ENCODE measurements around the gene OR52B6. TPM values are rescaled to one million over a fixed set of nuclear protein-coding genes. Genes with fewer than 3 reads are reported as not detected.

Gene OR52B6
- total and polyA plus RNA-seq, 4 experiments from 2014 or later: not detected

- no peak overlapping the region for H3K4me3 ChIP-seq (ENCODE audit: low read length in 2 of 2)
- no peak overlapping the region for H3K4me3 Mint-ChIP-seq
- no peaks in the 10 kb centered on the region for H3K27me3 ChIP-seq (ENCODE audit: insufficient read depth, low read length)
- no peak for DNase-seq
- intact Hi-C loops (cut with micrococcal nuclease): loop anchor here (10.0 kb wide), 1 partner anchor 286 kb away; the partner anchor contains the start of gene OR52E5
- no peaks in the 10 kb centered on the region for H3K9me3 ChIP-seq (ENCODE audit: control insufficient read depth in 1 of 2, low read length in 2 of 2)
- ChIA-PET CTCF (ENCODE audit: partially characterized antibody) (no interaction called here), POLR2A (ENCODE audit: partially characterized antibody) (no interaction called here)
- no peak overlapping the region for H3K27ac Mint-ChIP-seq
- no peaks in the 10 kb centered on the region for H3K36me3 ChIP-seq (ENCODE audit: insufficient read depth, low read length)
- no peak overlapping the region for H3K27ac ChIP-seq (ENCODE audit: low read depth, low read length)
- no peaks in the 10 kb centered on the region for H3K9me3 Mint-ChIP-seq
- no peaks in the 10 kb centered on the region for H3K27me3 Mint-ChIP-seq
- H3K4me1 ChIP-seq (ENCODE audit: insufficient read depth, low read length): peaks cover 5% of the 10 kb centered on the region
- peaks cover 0 to 7% (median 3%) of the 10 kb centered on the region in 4 donors for H3K4me1 Mint-ChIP-seq
- H3K36me3 Mint-ChIP-seq: no peaks in the 10 kb centered on the region
Measured at GRCh38 chr11:5608808-5609207, 28.1 kb downstream of the OR52B6 start.

- H3K27ac ChIP-seq (ENCODE audit: low read depth, low read length): no peak overlapping the region
- Mint-ChIP-seq H3K27me3 (no peaks in the 10 kb centered on the region), H3K4me3 (no peak overlapping the region), H3K27ac (no peak overlapping the region), H3K36me3 (no peaks in the 10 kb centered on the region), H3K9me3 (no peaks in the 10 kb centered on the region), H3K4me1 (peaks cover 0 to 7% (median 3%) of the 10 kb centered on the region in 4 donors)
- ChIA-PET POLR2A (ENCODE audit: partially characterized antibody) (no interaction called here), CTCF (ENCODE audit: partially characterized antibody) (no interaction called here)
- DNase-seq: no peak
- no peak overlapping the region for H3K4me3 ChIP-seq (ENCODE audit: low read length in 2 of 2)
- H3K36me3 ChIP-seq (ENCODE audit: insufficient read depth, low read length): no peaks in the 10 kb centered on the region
- H3K27me3 ChIP-seq (ENCODE audit: insufficient read depth, low read length): no peaks in the 10 kb centered on the region
- H3K9me3 ChIP-seq (ENCODE audit: control insufficient read depth in 1 of 2, low read length in 2 of 2): no peaks in the 10 kb centered on the region
- H3K4me1 ChIP-seq (ENCODE audit: insufficient read depth, low read length): peaks cover 5% of the 10 kb centered on the region
- intact Hi-C loops (cut with micrococcal nuclease): no loop called here
Measured at GRCh38 chr11:5610446-5610845, 29.8 kb downstream of the OR52B6 start.

DNA sequence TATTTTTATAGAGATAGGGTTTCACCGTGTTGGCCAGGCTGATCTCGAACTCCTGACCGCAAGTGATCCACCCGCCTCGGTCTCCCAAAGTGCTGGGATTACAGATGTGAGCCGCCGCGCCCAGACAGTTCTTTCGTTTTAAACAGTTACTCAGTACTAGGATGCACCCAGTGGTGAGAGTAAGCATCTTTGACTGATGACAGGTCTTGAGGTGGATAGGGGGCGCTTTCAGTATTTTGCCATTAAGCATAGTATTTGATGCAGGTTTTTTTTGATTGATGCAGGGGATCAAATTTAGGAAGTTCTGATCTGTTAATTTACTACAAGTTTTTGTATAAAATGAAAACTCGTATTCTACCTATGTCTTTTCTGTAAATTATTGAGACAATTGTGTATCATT is 30.9 kb downstream of the OR52B6 start:
- Mint-ChIP-seq H3K4me3 (no peak overlapping the region), H3K27me3 (no peaks in the 10 kb centered on the region), H3K27ac (no peak overlapping the region), H3K36me3 (no peaks in the 10 kb centered on the region), H3K4me1 (peaks cover 0 to 7% (median 3%) of the 10 kb centered on the region in 4 donors), H3K9me3 (no peaks in the 10 kb centered on the region)
- ChIA-PET CTCF (ENCODE audit: partially characterized antibody) (interaction anchor here (3.2 kb wide), 1 partner anchor 12 kb away, joined by 16 read pairs; no protein-coding TSS in a partner anchor), POLR2A (ENCODE audit: partially characterized antibody) (no interaction called here)
- Histone ChIP-seq H3K4me1 (ENCODE audit: insufficient read depth, low read length) (peaks cover 5% of the 10 kb centered on the region), H3K36me3 (ENCODE audit: insufficient read depth, low read length) (no peaks in the 10 kb centered on the region), H3K4me3 (ENCODE audit: low read length in 2 of 2) (no peak overlapping the region), H3K27ac (ENCODE audit: low read depth, low read length) (no peak overlapping the region), H3K9me3 (ENCODE audit: control insufficient read depth in 1 of 2, low read length in 2 of 2) (no peaks in the 10 kb centered on the region), H3K27me3 (ENCODE audit: insufficient read depth, low read length) (no peaks in the 10 kb centered on the region)
- intact Hi-C loops (cut with micrococcal nuclease): no loop called here
- DNase-seq: no peak

DNA sequence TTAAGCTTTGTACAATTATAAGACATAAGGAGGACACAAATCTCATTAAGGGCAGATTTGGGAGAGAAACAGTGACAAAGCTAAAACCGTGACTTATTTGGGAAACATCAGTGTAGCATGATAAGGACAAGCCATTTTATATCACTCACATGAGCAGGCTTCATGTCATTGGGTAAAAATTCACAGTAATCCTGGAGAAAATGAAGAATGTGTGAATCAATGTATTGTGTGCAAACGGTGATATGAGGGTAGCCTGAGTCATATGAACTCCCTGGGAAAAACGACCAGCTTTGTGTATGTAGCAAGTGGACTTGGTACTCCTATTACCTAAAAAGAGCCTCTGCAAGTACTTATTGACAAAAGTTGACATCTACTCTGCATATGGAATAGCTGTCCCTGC is 38.1 kb downstream of the OR52B6 start:
- H3K27ac Mint-ChIP-seq: no peak overlapping the region
- peaks cover 2 to 6% (median 3%) of the 10 kb centered on the region in 4 donors for H3K4me1 Mint-ChIP-seq
- H3K9me3 ChIP-seq (ENCODE audit: control insufficient read depth in 1 of 2, low read length in 2 of 2): no peaks in the 10 kb centered on the region
- no peak overlapping the region for H3K4me3 Mint-ChIP-seq
- H3K27me3 ChIP-seq (ENCODE audit: insufficient read depth, low read length): no peaks in the 10 kb centered on the region
- intact Hi-C loops (cut with micrococcal nuclease): no loop called here
- no peaks in the 10 kb centered on the region for H3K27me3 Mint-ChIP-seq
- H3K4me3 ChIP-seq (ENCODE audit: low read length in 2 of 2): no peak overlapping the region
- POLR2A ChIA-PET (ENCODE audit: partially characterized antibody): no interaction called here
- CTCF ChIA-PET (ENCODE audit: partially characterized antibody): interaction anchor here (1.1 kb wide), 1 partner anchor 13 kb away, joined by 3 read pairs; no protein-coding TSS in a partner anchor
- no peak overlapping the region for H3K27ac ChIP-seq (ENCODE audit: low read depth, low read length)
- no peak for DNase-seq
- no peaks in the 10 kb centered on the region for H3K36me3 ChIP-seq (ENCODE audit: insufficient read depth, low read length)
- peaks cover 0 to 1% of the 10 kb centered on the region in 2 donors for H3K36me3 Mint-ChIP-seq
- H3K4me1 ChIP-seq (ENCODE audit: insufficient read depth, low read length): peaks cover 2% of the 10 kb centered on the region
- no peaks in the 10 kb centered on the region for H3K9me3 Mint-ChIP-seq

DNA sequence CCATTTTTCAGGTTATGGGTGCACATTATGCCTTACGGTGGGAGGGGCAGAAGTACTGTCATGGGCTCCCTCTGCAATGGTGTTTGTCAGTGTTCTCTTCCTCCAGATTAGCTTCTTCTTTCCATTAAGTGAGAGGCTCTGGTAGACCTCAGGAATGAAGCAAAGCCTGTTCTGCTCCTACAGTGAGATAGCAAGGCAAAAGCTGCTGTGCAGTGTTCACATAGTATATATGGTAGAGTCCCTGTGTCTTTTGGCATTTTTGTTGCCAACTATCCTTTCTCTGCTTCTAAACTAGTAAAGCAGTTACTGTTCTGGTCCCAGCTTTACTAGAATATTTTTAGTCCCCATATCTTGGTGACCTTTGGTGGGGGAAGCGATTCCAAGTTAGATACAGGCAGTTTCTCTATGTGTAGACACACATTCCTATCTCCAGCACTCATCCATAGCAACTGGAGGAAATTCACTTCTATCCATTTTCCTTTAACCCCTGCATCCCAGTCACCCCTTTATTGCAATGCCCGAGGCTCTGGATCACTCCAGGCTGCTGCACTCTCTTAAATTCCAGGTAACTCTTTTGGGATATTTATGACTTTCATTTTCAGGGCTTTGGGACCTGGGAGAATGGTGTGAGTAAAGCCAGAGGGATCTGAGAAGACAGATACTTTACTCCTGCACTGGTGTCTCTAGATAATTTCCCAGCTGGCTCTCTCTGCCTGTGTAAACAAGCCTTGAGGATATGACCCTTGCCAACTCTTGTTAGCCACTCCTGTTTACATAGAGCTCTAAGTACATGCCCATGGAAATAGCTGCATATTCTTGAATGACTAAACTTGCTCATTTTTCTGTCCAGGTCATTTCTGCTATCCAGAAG is 40.2 kb downstream of the OR52B6 start:
- POLR2A ChIA-PET (ENCODE audit: partially characterized antibody): interaction anchor here (2.2 kb wide), 1 partner anchor 64 kb away, joined by 4 read pairs; the partner anchor contains the start of gene TRIM5
- H3K4me3 Mint-ChIP-seq: no peak overlapping the region
- H3K27ac Mint-ChIP-seq: peak overlapping the region in 1 of 7 donors; percentile 36
- DNase-seq: no peak
- Histone ChIP-seq H3K9me3 (ENCODE audit: control insufficient read depth in 1 of 2, low read length in 2 of 2) (no peaks in the 10 kb centered on the region), H3K36me3 (ENCODE audit: insufficient read depth, low read length) (no peaks in the 10 kb centered on the region), H3K4me3 (ENCODE audit: low read length in 2 of 2) (no peak overlapping the region), H3K27me3 (ENCODE audit: insufficient read depth, low read length) (no peaks in the 10 kb centered on the region), H3K4me1 (ENCODE audit: insufficient read depth, low read length) (peaks cover 18% of the 10 kb centered on the region), H3K27ac (ENCODE audit: low read depth, low read length) (no peak overlapping the region)
- CTCF ChIA-PET (ENCODE audit: partially characterized antibody): interaction anchor here (1.1 to 1.2 kb wide), 2 partner anchors 64 to 70 kb away, joined by 3 to 5 read pairs; partner anchors contain the start of gene TRIM5
- H3K27me3 Mint-ChIP-seq: no peaks in the 10 kb centered on the region
- peaks cover 0 to 8% of the 10 kb centered on the region in 2 donors for H3K36me3 Mint-ChIP-seq
- H3K4me1 Mint-ChIP-seq: peaks cover 17 to 25% (median 21%) of the 10 kb centered on the region in 4 donors
- H3K9me3 Mint-ChIP-seq: no peaks in the 10 kb centered on the region
- intact Hi-C loops (cut with micrococcal nuclease): no loop called here

GRCh38 chr11:5621580-5621979 is 40.9 kb downstream of the OR52B6 start:
- Histone ChIP-seq H3K27me3 (ENCODE audit: insufficient read depth, low read length) (no peaks in the 10 kb centered on the region), H3K4me1 (ENCODE audit: insufficient read depth, low read length) (peaks cover 24% of the 10 kb centered on the region), H3K4me3 (ENCODE audit: low read length in 2 of 2) (no peak overlapping the region), H3K36me3 (ENCODE audit: insufficient read depth, low read length) (no peaks in the 10 kb centered on the region), H3K9me3 (ENCODE audit: control insufficient read depth in 1 of 2, low read length in 2 of 2) (no peaks in the 10 kb centered on the region), H3K27ac (ENCODE audit: low read depth, low read length) (no peak overlapping the region)
- no peak overlapping the region for H3K4me3 Mint-ChIP-seq
- peaks cover 0 to 8% of the 10 kb centered on the region in 2 donors for H3K36me3 Mint-ChIP-seq
- no peak for DNase-seq
- ChIA-PET CTCF (ENCODE audit: partially characterized antibody) (interaction anchor here (1.1 kb wide), 1 partner anchor 69 kb away, joined by 5 read pairs; no protein-coding TSS in a partner anchor), POLR2A (ENCODE audit: partially characterized antibody) (interaction anchor here (2.2 kb wide), 1 partner anchor 63 kb away, joined by 4 read pairs; the partner anchor contains the start of gene TRIM5)
- H3K27me3 Mint-ChIP-seq: no peaks in the 10 kb centered on the region
- H3K4me1 Mint-ChIP-seq: peaks cover 18 to 32% (median 27%) of the 10 kb centered on the region in 4 donors
- H3K9me3 Mint-ChIP-seq: no peaks in the 10 kb centered on the region
- no peak overlapping the region for H3K27ac Mint-ChIP-seq
- intact Hi-C loops (cut with micrococcal nuclease): no loop called here

GRCh38 chr11:5622802-5623201 is 42.1 kb downstream of the OR52B6 start:
- no peak overlapping the region for H3K4me3 ChIP-seq (ENCODE audit: low read length in 2 of 2)
- no peaks in the 10 kb centered on the region for H3K27me3 Mint-ChIP-seq
- peak overlapping the region in 1 of 7 donors; percentile 42 for H3K27ac Mint-ChIP-seq
- H3K27ac ChIP-seq (ENCODE audit: low read depth, low read length): no peak overlapping the region
- H3K36me3 Mint-ChIP-seq: peaks cover 5 to 8% of the 10 kb centered on the region in 2 donors
- no peak for DNase-seq
- H3K4me1 Mint-ChIP-seq: peaks cover 29 to 44% (median 38%) of the 10 kb centered on the region in 4 donors
- CTCF ChIA-PET (ENCODE audit: partially characterized antibody): no interaction called here
- H3K36me3 ChIP-seq (ENCODE audit: insufficient read depth, low read length): no peaks in the 10 kb centered on the region
- no peaks in the 10 kb centered on the region for H3K9me3 Mint-ChIP-seq
- POLR2A ChIA-PET (ENCODE audit: partially characterized antibody): no interaction called here
- no peaks in the 10 kb centered on the region for H3K27me3 ChIP-seq (ENCODE audit: insufficient read depth, low read length)
- peaks cover 32% of the 10 kb centered on the region for H3K4me1 ChIP-seq (ENCODE audit: insufficient read depth, low read length)
- intact Hi-C loops (cut with micrococcal nuclease): no loop called here
- H3K4me3 Mint-ChIP-seq: peak overlapping the region in 4 of 8 donors; percentile 11 to 63 (median 40)
- no peaks in the 10 kb centered on the region for H3K9me3 ChIP-seq (ENCODE audit: control insufficient read depth in 1 of 2, low read length in 2 of 2)
